AML-193 (cell line): ENCODE measurements around the gene LAMP5.
A peak's percentile ranks its signal among the peaks of the same experiment; 100 is the strongest.

ENCODE experiments used
- DNase-seq, 2 experiments: peaks; one replicate each; lab custom pipeline; 2025; lab: John Stamatoyannopoulos, UW

The LAMP5 gene

GRCh38 chr20:9514461-9515213 lies at the start of gene LAMP5:
Gene LAMP5 (plus strand): TSS chr20:9514590. CDS start chr20:9514853, 263 bp downstream.
- DNase-seq, result no peak

GRCh38 chr20:9467995-9468394 lies 46.4 kb upstream of the LAMP5 start:
- DNase-seq, result peak; percentile 11 to 20

GRCh38 chr20:9474835-9475415 lies 39.5 kb upstream of the LAMP5 start:
- DNase-seq, result no peak

- DNase-seq, result no peak
These were observed 38.9 kb upstream of the LAMP5 start for GRCh38 chr20:9475456-9475855.

GRCh38 chr20:9476174-9476573 lies 38.2 kb upstream of the LAMP5 start:
- no peak for DNase-seq

GRCh38 chr20:9476637-9477036 lies 37.8 kb upstream of the LAMP5 start:
- no peak for DNase-seq

- no peak for DNase-seq
These were observed 35.6 kb upstream of the LAMP5 start for GRCh38 chr20:9478771-9479170.

- DNase-seq, result no peak
These were observed 34.3 kb upstream of the LAMP5 start for GRCh38 chr20:9480066-9480465.

- peak; percentile 5 to 6 for DNase-seq
These were observed 32.2 kb upstream of the LAMP5 start for GRCh38 chr20:9482180-9482579.

GRCh38 chr20:9483131-9483530 lies 31.3 kb upstream of the LAMP5 start:
- no peak for DNase-seq

- DNase-seq, result peak in 1 of 2 experiments; percentile 7
These were observed 28.6 kb upstream of the LAMP5 start for GRCh38 chr20:9485614-9486340.

GRCh38 chr20:9487231-9487630 lies 27.2 kb upstream of the LAMP5 start:
- DNase-seq, result no peak

GRCh38 chr20:9488063-9488462 lies 26.3 kb upstream of the LAMP5 start:
- no peak for DNase-seq

- DNase-seq, result no peak
These were observed 24.2 kb upstream of the LAMP5 start for GRCh38 chr20:9490161-9490560.

GRCh38 chr20:9490631-9491030 lies 23.8 kb upstream of the LAMP5 start:
- DNase-seq, result no peak

GRCh38 chr20:9491324-9491723 lies 23.1 kb upstream of the LAMP5 start:
- no peak for DNase-seq

GRCh38 chr20:9492067-9492466 lies 22.3 kb upstream of the LAMP5 start:
- DNase-seq, result no peak

GRCh38 chr20:9493803-9494202 lies 20.6 kb upstream of the LAMP5 start:
- DNase-seq, result no peak

- no peak for DNase-seq
These were observed 18.7 kb upstream of the LAMP5 start for GRCh38 chr20:9495701-9496100.

- peak; percentile 15 to 16 for DNase-seq
These were observed 18.2 kb upstream of the LAMP5 start for GRCh38 chr20:9496155-9496554.

- DNase-seq, result peak; percentile 13 to 32
These were observed 16.1 kb upstream of the LAMP5 start for GRCh38 chr20:9498322-9498721.

GRCh38 chr20:9499126-9499899 lies 15.1 kb upstream of the LAMP5 start:
- no peak for DNase-seq
